ENCODE data around the gene KIF2C. TPM values are rescaled to one million over a fixed set of nuclear protein-coding genes. Genes with fewer than 3 reads are reported as not detected.

KIF2C gene
- total RNA-seq, 4 donors from 2014 or later: 2.1 to 5.0 (median 3.9) TPM

GRCh38 chr1:44723496-44724295, 15.9 kb upstream of the KIF2C start:
- Histone ChIP-seq H3K27ac (no peak overlapping the region), H3K27me3 (no peaks in the 10 kb centered on the region), H3K4me3 (no peak overlapping the region), H3K4me1 (no peaks in the 10 kb centered on the region), H3K36me3 (no peaks in the 10 kb centered on the region), H3K9me3 (no peaks in the 10 kb centered on the region)
- DNase-seq (ENCODE audit: low spot score in 2 of 2): no peak
- WGBS: 84% methylated on average over 23 of the region's 28 CpGs
- no peak for TF ChIP-seq EP300 (IDR thresholded peaks at IDR 0.05)
- no peak for TF ChIP-seq POLR2A (IDR thresholded peaks at IDR 0.05)
- no peak for TF ChIP-seq CTCF (IDR thresholded peaks at IDR 0.05)
- no peak for TF ChIP-seq POLR2AphosphoS5 (IDR thresholded peaks at IDR 0.05)

- H3K36me3 ChIP-seq: no peaks in the 10 kb centered on the region
- no peak overlapping the region for H3K4me3 ChIP-seq
- H3K27me3 ChIP-seq: no peaks in the 10 kb centered on the region
- H3K4me1 ChIP-seq: no peaks in the 10 kb centered on the region
- H3K9me3 ChIP-seq: no peaks in the 10 kb centered on the region
- no peak for DNase-seq (ENCODE audit: low spot score in 2 of 2)
- 81% methylated on average over 10 of the region's 64 CpGs for WGBS
- TF ChIP-seq CTCF (IDR thresholded peaks at IDR 0.05) (no peak), POLR2AphosphoS5 (IDR thresholded peaks at IDR 0.05) (no peak), EP300 (IDR thresholded peaks at IDR 0.05) (no peak), POLR2A (IDR thresholded peaks at IDR 0.05) (no peak)
- no peak overlapping the region for H3K27ac ChIP-seq
These were observed 15.2 kb upstream of the KIF2C start for GRCh38 chr1:44724296-44724954.

- H3K4me3 ChIP-seq: no peak overlapping the region
- H3K4me1 ChIP-seq: peaks cover 3% of the 10 kb centered on the region
- H3K36me3 ChIP-seq: no peaks in the 10 kb centered on the region
- no peaks in the 10 kb centered on the region for H3K27me3 ChIP-seq
- no peak overlapping the region for H3K27ac ChIP-seq
- DNase-seq (ENCODE audit: low spot score in 2 of 2): no peak
- H3K9me3 ChIP-seq: no peaks in the 10 kb centered on the region
- WGBS: 87% methylated on average over 27 of the region's 27 CpGs
- TF ChIP-seq EP300 (IDR thresholded peaks at IDR 0.05): no peak
- TF ChIP-seq CTCF (IDR thresholded peaks at IDR 0.05): no peak
- TF ChIP-seq POLR2AphosphoS5 (IDR thresholded peaks at IDR 0.05): no peak
- no peak for TF ChIP-seq POLR2A (IDR thresholded peaks at IDR 0.05)
These were observed 14.5 kb upstream of the KIF2C start for GRCh38 chr1:44724955-44725698.

- WGBS: under 1% methylated on average over 19 of the region's 19 CpGs
These were observed 8.7 kb upstream of the KIF2C start, which contains the start of gene RNU5D-1 for GRCh38 chr1:44730741-44731512. TSS of gene RNU5D-1 (minus strand) at chr1:44731170.

More at GRCh38 chr1:44730741-44731512, 8.7 kb upstream of the KIF2C start, which contains the start of gene RNU5D-1:
- H3K27ac ChIP-seq: peak within 1 kb of the TSS; percentile 94
- peak; percentile 97 to 98 for DNase-seq (ENCODE audit: low spot score in 2 of 2)
- no peaks in the 10 kb centered on the region for H3K9me3 ChIP-seq
- H3K36me3 ChIP-seq: no peaks in the 10 kb centered on the region
- peak; percentile 85 to 98 for TF ChIP-seq CTCF (IDR thresholded peaks at IDR 0.05)
- peak in 2 of 3 donors; percentile 71 to 75 for TF ChIP-seq POLR2AphosphoS5 (IDR thresholded peaks at IDR 0.05)
- no peak for TF ChIP-seq EP300 (IDR thresholded peaks at IDR 0.05)
- peak; percentile 71 to 91 for TF ChIP-seq POLR2A (IDR thresholded peaks at IDR 0.05)
- H3K27me3 ChIP-seq: no peaks in the 10 kb centered on the region
- peaks cover 15% of the 10 kb centered on the region for H3K4me1 ChIP-seq
- H3K4me3 ChIP-seq: peak within 1 kb of the TSS; percentile 27

Data from suprapubic skin (tissue), 4 donors.